ENCODE results near the gene VSIG2. TPM values are rescaled to one million over a fixed set of nuclear protein-coding genes. Genes with fewer than 3 reads are reported as not detected.

The VSIG2 gene
- total RNA-seq, 1 experiment from 2014 or later, result not detected

DNA sequence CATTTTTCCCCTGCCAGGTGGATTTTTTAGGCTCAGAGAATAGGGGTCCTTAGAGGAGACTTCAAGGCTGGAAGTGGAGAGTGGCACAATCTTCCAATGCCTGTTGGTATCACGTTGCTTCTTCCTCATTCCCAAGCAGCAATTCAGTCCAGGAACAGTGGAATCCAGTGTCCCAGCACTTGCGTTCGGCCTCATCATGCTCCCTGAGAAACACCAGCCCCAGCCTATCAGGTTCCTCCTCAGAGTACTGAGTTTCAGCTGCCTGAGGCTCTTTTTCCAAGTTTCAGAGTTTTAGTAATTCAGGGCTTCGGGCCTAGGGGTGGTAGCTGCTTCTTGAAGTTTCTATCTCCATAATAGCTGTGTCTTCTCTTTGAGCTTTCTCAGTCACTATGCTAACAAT lies 44.2 kb downstream of the VSIG2 start:
- Mint-ChIP-seq H3K36me3 (ENCODE audit: insufficient read depth, unreplicated experiment) (no peaks in the 10 kb centered on the region), H3K4me3 (ENCODE audit: unreplicated experiment) (no peak overlapping the region), H3K9me3 (ENCODE audit: unreplicated experiment) (no peaks in the 10 kb centered on the region), H3K27me3 (ENCODE audit: insufficient read depth, unreplicated experiment) (no peaks in the 10 kb centered on the region), H3K27ac (ENCODE audit: low read depth, unreplicated experiment) (no peak overlapping the region), H3K4me1 (ENCODE audit: insufficient read depth, unreplicated experiment) (no peaks in the 10 kb centered on the region)
- TF ChIP-seq, protein P1, sequence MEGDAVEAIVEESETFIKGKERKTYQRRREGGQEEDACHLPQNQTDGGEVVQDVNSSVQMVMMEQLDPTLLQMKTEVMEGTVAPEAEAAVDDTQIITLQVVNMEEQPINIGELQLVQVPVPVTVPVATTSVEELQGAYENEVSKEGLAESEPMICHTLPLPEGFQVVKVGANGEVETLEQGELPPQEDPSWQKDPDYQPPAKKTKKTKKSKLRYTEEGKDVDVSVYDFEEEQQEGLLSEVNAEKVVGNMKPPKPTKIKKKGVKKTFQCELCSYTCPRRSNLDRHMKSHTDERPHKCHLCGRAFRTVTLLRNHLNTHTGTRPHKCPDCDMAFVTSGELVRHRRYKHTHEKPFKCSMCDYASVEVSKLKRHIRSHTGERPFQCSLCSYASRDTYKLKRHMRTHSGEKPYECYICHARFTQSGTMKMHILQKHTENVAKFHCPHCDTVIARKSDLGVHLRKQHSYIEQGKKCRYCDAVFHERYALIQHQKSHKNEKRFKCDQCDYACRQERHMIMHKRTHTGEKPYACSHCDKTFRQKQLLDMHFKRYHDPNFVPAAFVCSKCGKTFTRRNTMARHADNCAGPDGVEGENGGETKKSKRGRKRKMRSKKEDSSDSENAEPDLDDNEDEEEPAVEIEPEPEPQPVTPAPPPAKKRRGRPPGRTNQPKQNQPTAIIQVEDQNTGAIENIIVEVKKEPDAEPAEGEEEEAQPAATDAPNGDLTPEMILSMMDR (IDR thresholded peaks at IDR 0.05; ENCODE audit: unreplicated experiment), result no peak
- ChIA-PET CTCF (interaction anchor here (0.6 kb wide), 1 partner anchor 279 kb away, joined by 3 read pairs; no protein-coding TSS in a partner anchor), POLR2A (interaction anchor here (0.7 kb wide), 1 partner anchor 92 kb away, joined by 3 read pairs; the partner anchor contains the start of gene MSANTD2)
- no peak for DNase-seq (ENCODE audit: unreplicated experiment)
- intact Hi-C loops (cut with micrococcal nuclease), result no loop called here
- BruUV-seq (replicated peaks), result no TSS peak

GRCh38 chr11:124700028-124700427 lies 52.0 kb downstream of the VSIG2 start:
- no peaks in the 10 kb centered on the region for H3K36me3 Mint-ChIP-seq (ENCODE audit: insufficient read depth, unreplicated experiment)
- no peak for DNase-seq (ENCODE audit: unreplicated experiment)
- no TSS peak for BruUV-seq (replicated peaks)
- H3K4me3 Mint-ChIP-seq (ENCODE audit: unreplicated experiment), result no peak overlapping the region
- peaks cover 8% of the 10 kb centered on the region for H3K9me3 Mint-ChIP-seq (ENCODE audit: unreplicated experiment)
- TF ChIP-seq, protein P1 (IDR thresholded peaks at IDR 0.05; ENCODE audit: unreplicated experiment), result no peak
- CTCF ChIA-PET, result interaction anchor here (0.7 to 1.3 kb wide), 6 partner anchors 57 to 741 kb away, joined by 3 to 4 read pairs (median 4); no protein-coding TSS in a partner anchor
- no peak overlapping the region for H3K27ac Mint-ChIP-seq (ENCODE audit: low read depth, unreplicated experiment)
- no peaks in the 10 kb centered on the region for H3K4me1 Mint-ChIP-seq (ENCODE audit: insufficient read depth, unreplicated experiment)
- peaks cover 22% of the 10 kb centered on the region for H3K27me3 Mint-ChIP-seq (ENCODE audit: insufficient read depth, unreplicated experiment)
- intact Hi-C loops (cut with micrococcal nuclease), result no loop called here
- POLR2A ChIA-PET, result no interaction called here

DNA sequence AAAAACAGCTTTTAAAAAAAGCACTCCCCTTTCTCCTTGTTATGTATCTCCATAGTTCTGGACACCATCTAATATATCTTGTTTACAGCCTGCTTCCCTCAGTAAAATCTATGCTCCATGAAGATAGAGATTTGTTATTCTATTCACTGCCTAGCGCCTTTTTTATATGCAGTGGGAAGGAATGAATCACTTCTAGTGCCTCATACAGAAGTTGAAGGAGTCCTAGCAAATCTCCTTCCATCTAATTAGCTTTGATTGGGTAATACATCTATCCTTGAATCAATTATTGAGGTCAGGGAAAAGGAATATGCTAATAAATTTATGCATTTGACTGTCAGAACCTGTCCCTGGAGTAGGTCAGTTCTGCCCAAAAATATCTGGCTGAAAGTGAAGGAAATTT lies 52.5 kb downstream of the VSIG2 start:
- Mint-ChIP-seq H3K4me1 (ENCODE audit: insufficient read depth, unreplicated experiment) (no peaks in the 10 kb centered on the region), H3K27me3 (ENCODE audit: insufficient read depth, unreplicated experiment) (peaks cover 22% of the 10 kb centered on the region), H3K36me3 (ENCODE audit: insufficient read depth, unreplicated experiment) (no peaks in the 10 kb centered on the region), H3K9me3 (ENCODE audit: unreplicated experiment) (peaks cover 8% of the 10 kb centered on the region), H3K4me3 (ENCODE audit: unreplicated experiment) (no peak overlapping the region), H3K27ac (ENCODE audit: low read depth, unreplicated experiment) (no peak overlapping the region)
- TF ChIP-seq, protein P1 (IDR thresholded peaks at IDR 0.05; ENCODE audit: unreplicated experiment), result no peak
- ChIA-PET POLR2A (no interaction called here), CTCF (interaction anchor here (0.7 to 1.2 kb wide), 3 partner anchors 139 to 742 kb away, joined by 3 to 4 read pairs (median 3); no protein-coding TSS in a partner anchor)
- intact Hi-C loops (cut with micrococcal nuclease), result no loop called here
- BruUV-seq (replicated peaks), result no TSS peak
- no peak for DNase-seq (ENCODE audit: unreplicated experiment)

Other genes with a start within 250 kb of the VSIG2 start
- gene OR8B12, start 208.6 kb downstream of the VSIG2 start, total RNA-seq (2022), result not detected in 2 replicates
- not detected in 2 replicates for gene OR8A1, start 182.3 kb downstream of the VSIG2 start, total RNA-seq (2022)
- not detected in 2 replicates for gene PANX3, start 140.8 kb downstream of the VSIG2 start, total RNA-seq (2022)
- 46.9 and 54.0 TPM in 2 replicates for gene TBRG1, start 129.4 kb downstream of the VSIG2 start, total RNA-seq (2022)
- gene SIAE, start 78.5 kb downstream of the VSIG2 start, total RNA-seq (2022), result 20.7 and 21.7 TPM in 2 replicates
- 12.0 and 18.1 TPM in 2 replicates for gene SPA17, start 78.4 kb downstream of the VSIG2 start, total RNA-seq (2022)
- 1.4 TPM in 1 of 2 replicates, not detected in the other for gene NRGN, start 12.3 kb downstream of the VSIG2 start, total RNA-seq (2022)
- gene ESAM, start 10.0 kb upstream of the VSIG2 start, total RNA-seq (2022), result 0.19 and 0.93 TPM in 2 replicates
- gene MSANTD2, start 48.2 kb upstream of the VSIG2 start, total RNA-seq (2022), result 14.2 and 15.3 TPM in 2 replicates
- 104 and 117 TPM in 2 replicates for gene ROBO3, start 113.2 kb upstream of the VSIG2 start, total RNA-seq (2022)
- gene ROBO4, start 145.6 kb upstream of the VSIG2 start, total RNA-seq (2022), result 10.6 and 14.2 TPM in 2 replicates
- gene HEPN1, start 167.0 kb upstream of the VSIG2 start, total RNA-seq (2022), result not detected in 2 replicates
- not detected in 2 replicates for gene HEPACAM, start 183.8 kb upstream of the VSIG2 start, total RNA-seq (2022)
- 2.8 and 3.4 TPM in 2 replicates for gene CCDC15, start 201.9 kb upstream of the VSIG2 start, total RNA-seq (2022)

All from MCF 10A (cell line).